ENCODE measurements around the gene NEURL4.

DNA sequence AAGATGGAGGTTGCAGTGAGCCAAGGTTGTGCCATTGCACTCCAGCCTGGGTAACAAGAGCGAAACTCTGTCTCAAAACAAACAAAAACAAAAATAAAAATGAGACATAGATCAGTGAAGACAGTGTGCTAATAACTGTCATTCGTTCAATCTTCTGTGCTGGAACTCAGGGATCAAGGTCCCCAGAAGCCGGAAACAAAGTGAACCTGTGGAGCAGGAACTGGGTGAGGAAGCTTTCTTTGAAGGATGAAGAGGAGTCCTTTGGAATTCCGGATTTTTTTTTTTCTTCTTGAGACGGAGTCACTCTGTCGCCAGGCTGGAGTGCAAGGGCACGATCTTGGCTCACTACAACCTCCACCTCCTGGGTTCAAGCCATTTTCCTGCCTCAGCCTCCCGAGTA, 49.7 kb downstream of the NEURL4 start:
- TF ChIP-seq POLR2AphosphoS5 (IDR thresholded peaks at IDR 0.05; ENCODE audit: low read depth, low read length) (no peak), POLR2A (IDR thresholded peaks at IDR 0.05; ENCODE audit: low read depth, low read length) (no peak), TAF1 (IDR thresholded peaks at IDR 0.05; ENCODE audit: borderline replicate concordance, low read depth, low read length) (no peak)
